Liver (tissue), 9 donors: ENCODE data around the gene CDCA4. TPM values are rescaled to one million over a fixed set of nuclear protein-coding genes. Genes with fewer than 3 reads are reported as not detected.

ENCODE experiments used
- DNase-seq: peaks from one replicate; pipeline ENCODE4 v3.0.0-alpha.2; 2017; ENCODE audit warnings: low spot score
- H3K27ac ChIP-seq, 2 donors: one replicate each; pipeline ENCODE4 v1.7.0; 2013; ENCODE audit warnings: inconsistent platforms in 2 of 2, low read length in 2 of 2, control low read depth in 1 of 2, low read depth in 1 of 2, mild to moderate bottlenecking in 1 of 2
- H3K27me3 ChIP-seq, 4 donors: one replicate each; pipeline versions ENCODE4 v1.6.1 to v1.7.0; 2013; ENCODE audit warnings: low read length in 3 of 4, inconsistent platforms in 1 of 4, mild to moderate bottlenecking in 1 of 4, moderate library complexity in 1 of 4; ENCODE audit not compliant: control insufficient read depth in 4 of 4, insufficient read depth in 4 of 4
- H3K36me3 ChIP-seq, 4 donors: one replicate each; pipeline versions ENCODE4 v1.6.1 to v1.7.0; 2013; ENCODE audit warnings: low read length in 3 of 4, mild to moderate bottlenecking in 3 of 4, low read depth in 1 of 4, moderate library complexity in 1 of 4; ENCODE audit not compliant: control insufficient read depth in 4 of 4, insufficient read depth in 3 of 4
- H3K4me1 ChIP-seq, 4 donors: one replicate each; pipeline versions ENCODE4 v1.6.1 to v1.7.0; 2013; ENCODE audit warnings: low read length in 3 of 4, mild to moderate bottlenecking in 3 of 4, moderate library complexity in 1 of 4; ENCODE audit not compliant: control insufficient read depth in 4 of 4, insufficient read depth in 4 of 4
- H3K4me3 ChIP-seq, 3 donors: one replicate each; pipeline versions ENCODE4 v1.6.1 to v1.7.0; 2013; ENCODE audit warnings: low read length in 3 of 3, control low read depth in 1 of 3, low read depth in 1 of 3, mild to moderate bottlenecking in 1 of 3
- H3K9ac ChIP-seq, 2 donors: one replicate each; pipeline ENCODE4 v1.7.0; 2013; ENCODE audit warnings: low read length in 2 of 2, mild to moderate bottlenecking in 2 of 2, moderate library complexity in 2 of 2, control low read depth in 1 of 2, low read depth in 1 of 2
- H3K9me3 ChIP-seq, 4 donors: one replicate each; pipeline versions ENCODE4 v1.6.1 to v1.7.0; 2013; ENCODE audit warnings: low read length in 3 of 4; ENCODE audit not compliant: control insufficient read depth in 4 of 4
- ATF3 ChIP-seq: IDR thresholded peaks from 2 replicates; pipeline ENCODE4 v1.6.1; 2016; ENCODE audit warnings: antibody characterized with exemption
- EGR1 ChIP-seq, 2 donors: IDR thresholded peaks; 2 replicates each; pipeline ENCODE4 v1.6.1; 2016 to 2018; ENCODE audit warnings: antibody characterized with exemption in 2 of 2, low read depth in 2 of 2
- FOXA1 ChIP-seq: IDR thresholded peaks from 2 replicates; pipeline ENCODE4 v1.6.1; 2016; ENCODE audit warnings: antibody characterized with exemption
- FOXA2 ChIP-seq: IDR thresholded peaks from 2 replicates; pipeline ENCODE4 v1.6.1; 2016; ENCODE audit warnings: antibody characterized with exemption
- GABPA ChIP-seq, 2 donors: IDR thresholded peaks in 1 of 2; conservative IDR thresholded peaks in 1 of 2; 2 replicates each; pipeline ENCODE4 v1.6.1; 2016; ENCODE audit warnings: antibody characterized with exemption in 2 of 2, mild to moderate bottlenecking in 1 of 2, moderate library complexity in 1 of 2
- HNF4A ChIP-seq, 2 donors: conservative IDR thresholded peaks; 2 replicates each; pipeline ENCODE4 v1.6.1; 2016; ENCODE audit warnings: antibody characterized with exemption in 2 of 2, mild to moderate bottlenecking in 2 of 2
- HNF4G ChIP-seq: IDR thresholded peaks from 2 replicates; pipeline ENCODE4 v1.6.1; 2016; ENCODE audit warnings: antibody characterized with exemption
- JUND ChIP-seq, 2 donors: IDR thresholded peaks; 2 replicates each; pipeline ENCODE4 v1.6.1; 2016; ENCODE audit warnings: antibody characterized with exemption in 2 of 2
- MAX ChIP-seq: IDR thresholded peaks from 2 replicates; pipeline ENCODE4 v1.6.1; 2016; ENCODE audit warnings: antibody characterized with exemption
- NR2F2 ChIP-seq: IDR thresholded peaks from 2 replicates; pipeline ENCODE4 v1.6.1; 2016; ENCODE audit warnings: antibody characterized with exemption
- REST ChIP-seq: IDR thresholded peaks from 2 replicates; pipeline ENCODE4 v1.6.1; 2016; ENCODE audit warnings: antibody characterized with exemption, mild to moderate bottlenecking
- RXRA ChIP-seq, 2 donors: IDR thresholded peaks; 2 replicates each; pipeline ENCODE4 v1.6.1; 2017 to 2018; ENCODE audit warnings: antibody characterized with exemption in 2 of 2, mild to moderate bottlenecking in 1 of 2
- SP1 ChIP-seq: IDR thresholded peaks from 2 replicates; pipeline ENCODE4 v1.6.1; 2018; ENCODE audit warnings: antibody characterized with exemption, mild to moderate bottlenecking
- TAF1 ChIP-seq: conservative IDR thresholded peaks from 2 replicates; pipeline ENCODE4 v1.6.1; 2016; ENCODE audit warnings: antibody characterized with exemption, mild to moderate bottlenecking
- YY1 ChIP-seq: IDR thresholded peaks from 2 replicates; pipeline ENCODE4 v1.6.1; 2016; ENCODE audit warnings: antibody characterized with exemption, mild to moderate bottlenecking
- ZBTB33 ChIP-seq: IDR thresholded peaks from 2 replicates; pipeline ENCODE4 v1.6.1; 2016; ENCODE audit warnings: antibody characterized with exemption
- WGBS: extraction: QIAGEN DNeasy Blood & Tissue Kit; methylation state at CpG from one replicate; pipeline ENCODE4 v1.1.7; 2013; 5-methylcytosine and 5-hydroxymethylcytosine counted together
- polyA plus RNA-seq, 2 donors: library from polyadenylated mRNA; stranded (reverse) in 1 of 2; unstranded in 1 of 2; fragments of 200-250 nt in 1 of 2; fragments of >200 nt in 1 of 2; fragmentation: Nextera tagmentation in 1 of 2; extraction: Ambion mirVana in 1 of 2; gene quantifications; one replicate each; pipeline versions ENCODE4 v1.2.1 to v1.2.3, GENCODE V29; 2013 to 2015
- total RNA-seq, 2 donors: library from RNA; depleted of rRNA; stranded (reverse); fragments of >200 nt; gene quantifications; one replicate each; pipeline ENCODE4 v1.2.3, GENCODE V29; 2014
- TF ChIP-seq, protein P1 (sequence below): fragments of 150-350 bp; IDR thresholded peaks from 2 replicates; pipeline ENCODE4 v1.5.1; 2017; ENCODE audit warnings: improper control_type of control experiment, low read depth, low read length; ENCODE audit not compliant: missing input control
- donor health status: healthy.
- donor health status: healthy.
- donor health status: healthy.
- donor health status: healthy.
- donor health status: healthy.

CDCA4 gene
- total and polyA plus RNA-seq, 4 donors, result 1.2 to 34.5 (median 2.7) TPM

DNA sequence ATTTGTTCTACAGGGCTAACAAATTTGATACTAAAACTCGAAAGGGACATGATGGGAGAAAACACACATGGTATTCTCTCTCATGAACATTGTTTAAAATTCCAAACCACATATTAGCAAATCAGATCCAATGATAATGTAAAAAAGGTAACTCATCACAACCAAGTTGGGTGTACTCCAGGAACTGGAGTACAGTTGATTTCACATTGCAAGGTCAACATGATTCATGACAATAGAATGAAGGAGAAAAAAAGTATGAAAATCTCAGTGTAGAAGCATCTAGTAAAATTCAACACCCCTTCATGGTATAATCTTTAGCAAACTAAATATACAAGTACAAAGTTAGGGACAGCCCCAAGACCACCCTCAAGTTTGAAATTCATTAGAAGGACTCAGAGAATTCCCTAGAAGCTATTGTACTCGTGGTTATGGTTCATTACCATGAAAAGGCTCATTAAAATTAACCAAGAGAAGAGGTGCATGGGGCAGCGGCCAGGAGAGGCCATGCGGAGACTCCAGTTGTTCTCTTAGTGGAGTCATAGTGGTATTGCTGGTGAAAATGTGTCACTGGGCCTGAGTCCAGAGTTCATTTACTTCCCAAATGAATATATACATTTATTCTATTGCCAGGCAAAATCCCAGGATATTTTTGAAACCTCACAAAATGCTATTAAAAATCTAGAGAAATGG lies 3.1 kb upstream of the CDCA4 start:
- Histone ChIP-seq H3K27ac (no peak overlapping the region), H3K4me1 (peaks cover 7 to 19% (median 14%) of the 10 kb centered on the region in 4 donors), H3K27me3 (no peaks in the 10 kb centered on the region), H3K9ac (no peak overlapping the region), H3K4me3 (no peak overlapping the region), H3K9me3 (no peaks in the 10 kb centered on the region), H3K36me3 (no peaks in the 10 kb centered on the region)
- no peak for DNase-seq
- 77% methylated on average over 4 of the region's 4 CpGs for WGBS
- TF ChIP-seq GABPA (IDR thresholded peaks at IDR 0.05 in 1 of 2, conservative IDR thresholded peaks at IDR 0.05 in 1 of 2) (no peak), EGR1 (IDR thresholded peaks at IDR 0.05; ENCODE audit: low read depth in 2 of 2) (no peak), FOXA1 (no peak), FOXA2 (no peak), ATF3 (no peak), JUND (IDR thresholded peaks at IDR 0.05) (no peak), HNF4G (no peak), NR2F2 (no peak), TAF1 (no peak), ZBTB33 (no peak), MAX (no peak), SP1 (no peak), YY1 (no peak), HNF4A (conservative IDR thresholded peaks at IDR 0.05) (no peak), REST (no peak), RXRA (IDR thresholded peaks at IDR 0.05) (no peak)
- TF ChIP-seq, protein P1, sequence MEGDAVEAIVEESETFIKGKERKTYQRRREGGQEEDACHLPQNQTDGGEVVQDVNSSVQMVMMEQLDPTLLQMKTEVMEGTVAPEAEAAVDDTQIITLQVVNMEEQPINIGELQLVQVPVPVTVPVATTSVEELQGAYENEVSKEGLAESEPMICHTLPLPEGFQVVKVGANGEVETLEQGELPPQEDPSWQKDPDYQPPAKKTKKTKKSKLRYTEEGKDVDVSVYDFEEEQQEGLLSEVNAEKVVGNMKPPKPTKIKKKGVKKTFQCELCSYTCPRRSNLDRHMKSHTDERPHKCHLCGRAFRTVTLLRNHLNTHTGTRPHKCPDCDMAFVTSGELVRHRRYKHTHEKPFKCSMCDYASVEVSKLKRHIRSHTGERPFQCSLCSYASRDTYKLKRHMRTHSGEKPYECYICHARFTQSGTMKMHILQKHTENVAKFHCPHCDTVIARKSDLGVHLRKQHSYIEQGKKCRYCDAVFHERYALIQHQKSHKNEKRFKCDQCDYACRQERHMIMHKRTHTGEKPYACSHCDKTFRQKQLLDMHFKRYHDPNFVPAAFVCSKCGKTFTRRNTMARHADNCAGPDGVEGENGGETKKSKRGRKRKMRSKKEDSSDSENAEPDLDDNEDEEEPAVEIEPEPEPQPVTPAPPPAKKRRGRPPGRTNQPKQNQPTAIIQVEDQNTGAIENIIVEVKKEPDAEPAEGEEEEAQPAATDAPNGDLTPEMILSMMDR, result no peak
